Natural killer cell treated with Interleukin-12 subunit alpha and Interleukin-12 subunit beta and Interleukin-15 and Interleukin-18, amount 100 ng/mL, for 72 hours (primary cell): ENCODE results near the gene NR2F2. TPM values are rescaled to one million over a fixed set of nuclear protein-coding genes. Genes with fewer than 3 reads are reported as not detected.
A peak's percentile ranks its signal among the peaks of the same experiment; 100 is the strongest.

Experiments used
- ATAC-seq, 2 donors: fragments of 150-1000 bp; cut with Tn5 transposase in 1 of 2; sonication (Bioruptor Pico), chemical (Tn5 transposase) in 1 of 2; 2 replicates each; pipeline ENCODE4 v1.10.0; 2021
- DNase-seq: peaks from one replicate; pipeline ENCODE4 v3.0.0; 2022; ENCODE audit warnings: low spot score
- H3K27ac Mint-ChIP-seq, 2 donors: 1 replicate in 1 of 2; 2 replicates in 1 of 2; pipeline ENCODE4 v1.8.0; 2022; ENCODE audit warnings: mixed read lengths in 2 of 2, mild to moderate bottlenecking in 1 of 2, moderate library complexity in 1 of 2
- H3K27me3 Mint-ChIP-seq, 2 donors: 1 replicate in 1 of 2; 2 replicates in 1 of 2; pipeline ENCODE4 v1.8.0; 2022; ENCODE audit warnings: mixed read lengths in 2 of 2
- H3K36me3 Mint-ChIP-seq: one replicate; pipeline ENCODE4 v1.8.0; 2022; ENCODE audit warnings: mixed read lengths
- H3K4me1 Mint-ChIP-seq, 2 donors: 1 replicate in 1 of 2; 2 replicates in 1 of 2; pipeline ENCODE4 v1.8.0; 2022; ENCODE audit warnings: low read depth in 2 of 2, mixed read lengths in 2 of 2, mild to moderate bottlenecking in 1 of 2
- H3K4me3 Mint-ChIP-seq: one replicate; pipeline ENCODE4 v1.8.0; 2022; ENCODE audit warnings: mixed read lengths
- H3K9me3 Mint-ChIP-seq: 2 replicates; pipeline ENCODE4 v1.8.0; 2022; ENCODE audit warnings: mixed read lengths
- total RNA-seq, 2 donors: library from RNA; stranded (reverse); gene quantifications; one replicate each; pipeline ENCODE4 v1.2.3, GENCODE V29; 2022

The NR2F2 gene
- total RNA-seq, 2 donors from 2014 or later, result not detected

- Mint-ChIP-seq H3K4me1 (peaks cover 3 to 9% of the 10 kb centered on the region in 2 donors), H3K9me3 (no peaks in the 10 kb centered on the region), H3K4me3 (no peak overlapping the region), H3K27ac (no peak overlapping the region), H3K36me3 (peaks cover 13% of the 10 kb centered on the region), H3K27me3 (peaks cover 58 to 85% of the 10 kb centered on the region in 2 donors)
- ATAC-seq (no peak), DNase-seq (no peak)
These were observed 7.0 kb upstream of the NR2F2 start for GRCh38 chr15:96323319-96324145.

- no peak for DNase-seq
- H3K27me3 Mint-ChIP-seq, result peaks cover 60 to 85% of the 10 kb centered on the region in 2 donors
- peaks cover 3 to 9% of the 10 kb centered on the region in 2 donors for H3K4me1 Mint-ChIP-seq
- no peak overlapping the region for H3K4me3 Mint-ChIP-seq
- no peak for ATAC-seq
- H3K27ac Mint-ChIP-seq, result no peak overlapping the region
- H3K36me3 Mint-ChIP-seq, result peaks cover 21% of the 10 kb centered on the region
- H3K9me3 Mint-ChIP-seq, result no peaks in the 10 kb centered on the region
These were observed 6.2 kb upstream of the NR2F2 start for GRCh38 chr15:96324192-96324895.

- H3K27ac Mint-ChIP-seq, result no peak overlapping the region
- ATAC-seq, result no peak
- DNase-seq, result no peak
- H3K4me1 Mint-ChIP-seq, result peaks cover 8 to 9% of the 10 kb centered on the region in 2 donors
- peaks cover 23% of the 10 kb centered on the region for H3K36me3 Mint-ChIP-seq
- peaks cover 61 to 82% of the 10 kb centered on the region in 2 donors for H3K27me3 Mint-ChIP-seq
- no peak overlapping the region for H3K4me3 Mint-ChIP-seq
- no peaks in the 10 kb centered on the region for H3K9me3 Mint-ChIP-seq
These were observed 5.5 kb upstream of the NR2F2 start for GRCh38 chr15:96324940-96325540.

- Mint-ChIP-seq H3K4me3 (no peak overlapping the region), H3K4me1 (peaks cover 12% of the 10 kb centered on the region in 2 donors), H3K9me3 (no peaks in the 10 kb centered on the region), H3K27ac (no peak overlapping the region), H3K27me3 (peaks cover 62 to 82% of the 10 kb centered on the region in 2 donors), H3K36me3 (peaks cover 26% of the 10 kb centered on the region)
- no peak for ATAC-seq
- no peak for DNase-seq
These were observed 4.8 kb upstream of the NR2F2 start for GRCh38 chr15:96325541-96326327.

GRCh38 chr15:96326328-96327154, 4.0 kb upstream of the NR2F2 start:
- Mint-ChIP-seq H3K9me3 (no peaks in the 10 kb centered on the region), H3K27ac (no peak overlapping the region), H3K4me3 (no peak overlapping the region), H3K36me3 (peaks cover 29% of the 10 kb centered on the region), H3K4me1 (peaks cover 15 to 16% of the 10 kb centered on the region in 2 donors), H3K27me3 (peaks cover 64 to 86% of the 10 kb centered on the region in 2 donors)
- no peak for DNase-seq
- no peak for ATAC-seq

DNA sequence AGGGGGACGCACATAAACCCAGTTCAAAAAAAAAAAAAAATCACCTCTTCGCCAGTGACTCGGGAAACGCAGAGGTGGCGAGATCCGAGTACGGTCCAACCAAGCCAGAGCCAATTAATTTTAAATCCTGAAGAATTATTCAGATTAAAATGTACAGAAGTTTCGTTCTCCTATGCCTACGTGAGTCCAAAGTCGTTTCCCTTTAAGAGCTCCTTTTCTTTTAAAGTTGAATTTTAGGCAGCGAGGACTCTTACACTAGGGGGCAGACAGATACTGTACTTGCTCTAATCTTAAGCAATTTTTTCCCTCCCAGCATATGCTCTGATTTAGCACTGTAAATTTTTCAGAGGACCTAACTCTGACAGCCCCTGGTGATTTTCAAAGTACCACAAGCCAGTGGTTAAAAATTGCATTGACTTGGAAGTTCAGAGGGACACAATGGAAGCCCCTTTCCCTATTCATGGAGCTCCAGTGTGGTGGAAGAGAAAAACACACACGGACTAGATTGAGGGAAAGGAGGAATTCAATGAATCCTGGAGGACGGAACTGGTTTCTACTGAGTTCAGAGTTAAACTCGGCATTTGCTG, 3.3 kb upstream of the NR2F2 start:
- no peak overlapping the region for H3K4me3 Mint-ChIP-seq
- ATAC-seq, result no peak
- H3K27ac Mint-ChIP-seq, result no peak overlapping the region
- peaks cover 15 to 17% of the 10 kb centered on the region in 2 donors for H3K4me1 Mint-ChIP-seq
- H3K27me3 Mint-ChIP-seq, result peaks cover 63 to 82% of the 10 kb centered on the region in 2 donors
- H3K36me3 Mint-ChIP-seq, result peaks cover 29% of the 10 kb centered on the region
- no peaks in the 10 kb centered on the region for H3K9me3 Mint-ChIP-seq
- no peak for DNase-seq

DNA sequence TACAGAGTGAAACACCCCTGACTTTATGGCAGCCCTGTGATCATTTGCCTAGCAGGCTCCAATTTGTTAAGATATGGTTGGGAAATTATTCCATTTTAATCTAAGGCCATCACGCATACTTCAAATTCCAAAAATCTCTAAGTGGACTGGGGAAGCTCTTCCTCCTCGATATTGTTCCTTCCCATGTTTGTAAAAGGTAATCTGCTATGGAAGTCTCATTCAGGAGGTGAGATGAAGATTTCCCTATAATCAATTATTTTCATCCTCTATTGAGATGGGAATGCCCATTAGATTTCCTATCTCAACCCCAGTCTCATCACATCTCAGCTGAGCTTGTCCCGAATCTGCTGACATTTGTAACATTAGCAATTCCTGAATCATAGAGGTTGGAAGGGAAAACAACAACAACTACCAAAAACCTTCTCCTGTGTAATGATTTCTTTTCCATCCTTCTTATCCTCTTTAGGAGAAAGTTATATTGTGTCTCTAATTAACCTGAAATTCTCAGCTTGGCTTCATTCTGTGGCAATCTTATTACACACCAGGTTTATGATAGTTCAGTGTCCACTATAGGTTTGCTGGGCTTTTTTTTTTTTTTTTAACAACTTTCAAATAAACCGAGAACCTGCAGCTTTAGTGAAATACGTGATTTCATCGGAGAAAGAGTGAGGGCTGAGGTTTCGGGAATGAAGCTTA, 2.2 kb upstream of the NR2F2 start:
- H3K4me1 Mint-ChIP-seq, result peaks cover 15 to 23% of the 10 kb centered on the region in 2 donors
- H3K36me3 Mint-ChIP-seq, result peaks cover 37% of the 10 kb centered on the region
- H3K27ac Mint-ChIP-seq, result no peak overlapping the region
- no peak overlapping the region for H3K4me3 Mint-ChIP-seq
- ATAC-seq, result no peak
- DNase-seq, result no peak
- H3K27me3 Mint-ChIP-seq, result peaks cover 63 to 82% of the 10 kb centered on the region in 2 donors
- no peaks in the 10 kb centered on the region for H3K9me3 Mint-ChIP-seq

GRCh38 chr15:96328877-96329195, 1.7 kb upstream of the NR2F2 start:
- Mint-ChIP-seq H3K9me3 (no peaks in the 10 kb centered on the region), H3K4me3 (no peak overlapping the region), H3K4me1 (peaks cover 15 to 26% of the 10 kb centered on the region in 2 donors), H3K36me3 (peaks cover 40% of the 10 kb centered on the region), H3K27ac (no peak overlapping the region), H3K27me3 (peaks cover 60 to 81% of the 10 kb centered on the region in 2 donors)
- DNase-seq (no peak), ATAC-seq (no peak)

DNA sequence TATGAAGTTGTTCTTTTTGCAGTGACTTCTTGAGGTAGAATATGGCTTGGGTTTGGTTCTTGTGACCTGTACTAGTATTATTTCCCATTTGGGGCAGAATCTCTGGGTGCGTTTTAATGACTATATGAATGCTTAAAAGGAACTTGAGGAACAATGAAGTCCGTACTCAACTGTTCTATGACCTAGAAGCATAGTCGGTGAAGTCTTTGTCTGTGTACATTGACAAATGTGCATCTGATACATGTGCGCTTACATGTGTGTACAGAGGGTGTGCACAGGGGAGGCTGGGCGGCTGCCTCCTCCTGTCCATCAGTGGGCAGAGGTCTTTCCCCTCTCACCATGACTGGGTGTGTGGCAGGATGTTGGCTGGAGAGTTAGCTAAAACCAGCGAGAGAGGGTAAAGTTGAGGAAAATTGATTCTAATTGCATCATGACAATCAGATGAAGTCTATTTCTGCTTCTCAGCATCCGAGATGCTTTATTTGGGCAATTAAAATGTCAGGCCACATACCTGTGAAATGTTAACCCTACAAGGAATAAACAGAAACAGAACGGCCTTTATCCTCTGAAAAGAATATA, 1.0 kb upstream of the NR2F2 start:
- H3K27me3 Mint-ChIP-seq, result peaks cover 53 to 75% of the 10 kb centered on the region in 2 donors
- H3K4me1 Mint-ChIP-seq, result peaks cover 15 to 26% of the 10 kb centered on the region in 2 donors
- peaks cover 40% of the 10 kb centered on the region for H3K36me3 Mint-ChIP-seq
- H3K4me3 Mint-ChIP-seq, result peak overlapping the region; percentile 98
- DNase-seq (no peak), ATAC-seq (no peak)
- H3K27ac Mint-ChIP-seq, result peak overlapping the region in 1 of 2 donors; percentile 17
- no peaks in the 10 kb centered on the region for H3K9me3 Mint-ChIP-seq

DNA sequence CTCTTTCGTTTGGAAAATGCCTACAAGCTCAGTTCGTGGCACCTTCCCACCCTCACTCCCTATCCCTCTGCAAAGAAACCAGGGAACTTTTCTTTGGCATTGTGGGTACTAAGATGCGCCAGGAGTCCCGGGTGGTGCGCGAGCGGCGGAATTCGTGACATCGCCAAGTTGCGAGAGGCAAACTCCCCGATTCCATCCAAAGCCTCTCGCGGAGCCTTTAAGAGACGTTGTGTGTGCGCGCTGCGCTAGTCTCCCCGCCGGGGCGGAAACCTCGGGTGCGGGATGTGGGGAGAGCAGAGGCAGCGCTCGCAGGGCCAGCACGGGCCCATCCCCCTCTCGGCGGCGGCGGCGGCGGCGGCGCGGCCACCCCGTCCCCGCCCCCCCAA, 443 bp upstream of the NR2F2 start:
- H3K4me3 Mint-ChIP-seq, result peak overlapping the region; percentile 98
- H3K9me3 Mint-ChIP-seq, result no peaks in the 10 kb centered on the region
- DNase-seq, result no peak
- peaks cover 40% of the 10 kb centered on the region for H3K36me3 Mint-ChIP-seq
- peak overlapping the region in 1 of 2 donors; percentile 17 for H3K27ac Mint-ChIP-seq
- ATAC-seq, result peak in 1 of 2 donors; percentile 59
- H3K4me1 Mint-ChIP-seq, result peaks cover 15 to 26% of the 10 kb centered on the region in 2 donors
- peaks cover 50 to 69% of the 10 kb centered on the region in 2 donors for H3K27me3 Mint-ChIP-seq

DNA sequence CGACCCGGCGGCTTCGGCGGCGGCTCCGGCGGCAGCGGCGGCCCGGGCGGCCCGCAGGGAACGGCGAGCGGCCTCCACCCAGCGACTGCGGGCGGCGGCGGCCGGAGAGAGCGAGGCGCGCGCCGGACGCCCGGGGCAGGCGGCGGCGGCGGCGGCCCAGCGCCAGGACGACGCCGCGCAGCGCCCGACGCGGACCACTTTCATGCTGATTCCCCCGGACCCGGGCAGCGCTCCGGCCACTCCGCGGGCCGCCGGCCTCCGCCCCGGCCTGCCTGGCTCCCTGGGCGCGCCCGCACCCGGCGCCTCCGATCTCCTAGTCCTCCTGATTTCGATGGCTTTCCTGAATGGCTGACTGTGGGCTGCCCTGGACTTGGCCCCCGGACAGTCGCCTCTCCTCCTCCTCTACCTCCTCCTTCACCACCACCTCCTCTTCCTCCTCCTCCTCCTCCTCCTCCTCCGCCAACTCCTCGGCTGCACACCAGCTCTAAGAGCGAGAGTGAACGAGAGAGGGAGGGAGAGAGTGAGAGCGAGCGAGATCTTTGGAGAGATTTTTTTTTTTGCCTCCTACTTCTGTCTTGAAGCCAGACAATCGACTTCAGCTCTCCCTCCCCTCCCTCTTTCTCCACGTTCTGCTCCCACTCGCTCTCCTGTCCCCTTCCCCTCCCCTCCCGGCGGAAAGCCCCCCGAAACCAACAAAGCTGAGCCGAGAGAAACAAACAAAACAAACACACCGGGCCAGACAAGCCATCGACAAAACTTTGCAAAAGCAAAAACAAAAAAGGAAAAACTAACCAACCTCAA, 844 bp downstream of the NR2F2 start:
- peaks cover 45 to 64% of the 10 kb centered on the region in 2 donors for H3K27me3 Mint-ChIP-seq
- ATAC-seq (no peak), DNase-seq (no peak)
- H3K36me3 Mint-ChIP-seq, result peaks cover 34% of the 10 kb centered on the region
- H3K4me1 Mint-ChIP-seq, result peaks cover 13 to 26% of the 10 kb centered on the region in 2 donors
- peak overlapping the region; percentile 98 for H3K4me3 Mint-ChIP-seq
- no peaks in the 10 kb centered on the region for H3K9me3 Mint-ChIP-seq
- H3K27ac Mint-ChIP-seq, result peak overlapping the region in 1 of 2 donors; percentile 56
